Measurements from ENCODE around the gene TUBGCP3.

Gene TUBGCP3

GRCh38 chr13:112618501-112618900 is 30.5 kb upstream of the TUBGCP3 start:
- no peak for TF ChIP-seq CTCF (conservative IDR thresholded peaks at IDR 0.05; ENCODE audit: low read depth, low read length)
- no peaks in the 10 kb centered on the region for H4K20me1 ChIP-seq (ENCODE audit: insufficient read depth)
- H3K4me2 ChIP-seq, result no peak overlapping the region
- no peaks in the 10 kb centered on the region for H3K79me2 ChIP-seq (ENCODE audit: insufficient read depth, low read depth)
- no peak overlapping the region for H3K4me3 ChIP-seq (IDR thresholded peaks at IDR 0.05; ENCODE audit: insufficient read depth, low read depth, low read length)
- no peak overlapping the region for H2AFZ ChIP-seq (ENCODE audit: low read depth)
- H3K36me3 ChIP-seq (ENCODE audit: insufficient read depth), result no peaks in the 10 kb centered on the region
- H3K9ac ChIP-seq, result no peak overlapping the region
- no peak overlapping the region for H3K27ac ChIP-seq
- H3K4me1 ChIP-seq (ENCODE audit: low read depth, poor library complexity, severe bottlenecking), result no peaks in the 10 kb centered on the region
- H3K27me3 ChIP-seq (ENCODE audit: insufficient read depth, low read depth), result no peaks in the 10 kb centered on the region

- Histone ChIP-seq H4K20me1 (ENCODE audit: insufficient read depth) (no peaks in the 10 kb centered on the region), H2AFZ (ENCODE audit: low read depth) (no peak overlapping the region), H3K4me2 (no peak overlapping the region), H3K9ac (no peak overlapping the region), H3K27ac (no peak overlapping the region), H3K79me2 (ENCODE audit: insufficient read depth, low read depth) (no peaks in the 10 kb centered on the region), H3K36me3 (ENCODE audit: insufficient read depth) (no peaks in the 10 kb centered on the region), H3K4me1 (ENCODE audit: low read depth, poor library complexity, severe bottlenecking) (no peaks in the 10 kb centered on the region), H3K4me3 (IDR thresholded peaks at IDR 0.05; ENCODE audit: insufficient read depth, low read depth, low read length) (no peak overlapping the region), H3K27me3 (ENCODE audit: insufficient read depth, low read depth) (no peaks in the 10 kb centered on the region)
- TF ChIP-seq CTCF (conservative IDR thresholded peaks at IDR 0.05; ENCODE audit: low read depth, low read length), result no peak
These were observed 29.9 kb upstream of the TUBGCP3 start for GRCh38 chr13:112617754-112618375.

- H4K20me1 ChIP-seq (ENCODE audit: insufficient read depth), result no peaks in the 10 kb centered on the region
- TF ChIP-seq CTCF (conservative IDR thresholded peaks at IDR 0.05; ENCODE audit: low read depth, low read length), result peak; percentile 60
- no peaks in the 10 kb centered on the region for H3K27me3 ChIP-seq (ENCODE audit: insufficient read depth, low read depth)
- H3K4me2 ChIP-seq, result no peak overlapping the region
- H3K4me1 ChIP-seq (ENCODE audit: low read depth, poor library complexity, severe bottlenecking), result no peaks in the 10 kb centered on the region
- no peaks in the 10 kb centered on the region for H3K36me3 ChIP-seq (ENCODE audit: insufficient read depth)
- H3K79me2 ChIP-seq (ENCODE audit: insufficient read depth, low read depth), result no peaks in the 10 kb centered on the region
- H3K9ac ChIP-seq, result no peak overlapping the region
- no peak overlapping the region for H2AFZ ChIP-seq (ENCODE audit: low read depth)
- no peak overlapping the region for H3K4me3 ChIP-seq (IDR thresholded peaks at IDR 0.05; ENCODE audit: insufficient read depth, low read depth, low read length)
- H3K27ac ChIP-seq, result no peak overlapping the region
These were observed 28.8 kb upstream of the TUBGCP3 start for GRCh38 chr13:112616586-112617362.

- TF ChIP-seq CTCF (conservative IDR thresholded peaks at IDR 0.05; ENCODE audit: low read depth, low read length), result no peak
- Histone ChIP-seq H3K4me1 (ENCODE audit: low read depth, poor library complexity, severe bottlenecking) (no peaks in the 10 kb centered on the region), H3K4me3 (IDR thresholded peaks at IDR 0.05; ENCODE audit: insufficient read depth, low read depth, low read length) (no peak overlapping the region), H3K4me2 (no peak overlapping the region), H3K36me3 (ENCODE audit: insufficient read depth) (no peaks in the 10 kb centered on the region), H4K20me1 (ENCODE audit: insufficient read depth) (no peaks in the 10 kb centered on the region), H3K27me3 (ENCODE audit: insufficient read depth, low read depth) (no peaks in the 10 kb centered on the region), H3K9ac (no peak overlapping the region), H3K79me2 (ENCODE audit: insufficient read depth, low read depth) (no peaks in the 10 kb centered on the region), H2AFZ (ENCODE audit: low read depth) (no peak overlapping the region), H3K27ac (no peak overlapping the region)
These were observed 27.4 kb upstream of the TUBGCP3 start for GRCh38 chr13:112615391-112615790.
